HCT116 (cell line): ENCODE results near the gene MAP3K7CL. TPM values are rescaled to one million over a fixed set of nuclear protein-coding genes. Genes with fewer than 3 reads are reported as not detected.

Experiments used
- ATAC-seq: fragments of 200-7000 bp; cut with Tn5 transposase; 2 replicates; pipeline ENCODE4 v1.9.1; 2020; ENCODE audit warnings: mild to moderate bottlenecking, moderate library complexity
- BruUV-seq: library from RNA; stranded (reverse); fragments of 400-500 nt; replicated peaks from 2 replicates; lab custom pipeline; 2021; lab: Mats Ljungman, UMichigan
- CTCF ChIA-PET: fragments of 300-600 bp; sonication (Branson Sonifier 250); formaldehyde crosslinking; loops from one replicate; lab custom pipeline; 2021; ENCODE audit warnings: antibody characterized with exemption; lab: Charles Lee
- POLR2A ChIA-PET: fragments of 300-600, 350-600 bp; sonication (Branson Sonifier 250); formaldehyde crosslinking; loops from one replicate; lab custom pipeline; 2021; ENCODE audit warnings: antibody characterized with exemption; lab: Charles Lee
- RAD21 ChIA-PET, 2 experiments: fragments of 300-600 bp; sonication (Branson Sonifier 250); formaldehyde crosslinking; loops; one replicate each; lab custom pipeline; 2023; ENCODE audit warnings: low total read pairs in 2 of 2; ENCODE audit not compliant: uncharacterized antibody in 2 of 2, unreplicated experiment in 2 of 2, low non-redundant PET in 1 of 2; lab: Charles Lee
- DNase-seq: peaks from one replicate; pipeline ENCODE4 v3.0.0-alpha.2; 2010; ENCODE audit warnings: low read depth, low spot score
- H2AFZ ChIP-seq: fragments of 200-600 bp; shearing (Covaris generic), sonication (generic); 2 replicates; pipeline ENCODE4 v1.6.1; 2017; ENCODE audit warnings: low read depth, mixed run types, mixed read lengths, antibody characterized with exemption, low read length; ENCODE audit not compliant: poor library complexity, severe bottlenecking
- H3K27ac ChIP-seq: 2 replicates; pipeline ENCODE4 v1.5.1; 2012; ENCODE audit warnings: low read depth, low read length
- H3K27me3 ChIP-seq: fragments of 200-600 bp; sonication (generic); 2 replicates; pipeline ENCODE4 v1.6.1; 2016; ENCODE audit warnings: mixed run types, low read length, mixed read lengths; ENCODE audit not compliant: insufficient read depth
- H3K36me3 ChIP-seq, 2 experiments: fragments of 200-500 bp in 1 of 2; fragments of 200-600 bp in 1 of 2; sonication (Bioruptor generic) in 1 of 2; sonication (generic) in 1 of 2; 2 replicates each; pipeline versions ENCODE4 v1.5.1 to v1.6.1; 2014 to 2016; ENCODE audit warnings: low read length in 2 of 2, inconsistent platforms in 1 of 2, mixed read lengths in 1 of 2, mixed run types in 1 of 2; ENCODE audit not compliant: insufficient read depth in 2 of 2, control insufficient read depth in 1 of 2
- H3K4me1 ChIP-seq, 2 experiments: fragments of 200-600 bp in 1 of 2; sonication (generic) in 1 of 2; 2 replicates each; pipeline versions ENCODE4 v1.5.1 to v1.6.1; 2012 to 2017; ENCODE audit warnings: low read length in 2 of 2, inconsistent platforms in 1 of 2, mild to moderate bottlenecking in 1 of 2, mixed read lengths in 1 of 2, mixed run types in 1 of 2, moderate library complexity in 1 of 2; ENCODE audit not compliant: insufficient read depth in 2 of 2, control insufficient read depth in 1 of 2
- H3K4me2 ChIP-seq: fragments of 200-600 bp; sonication (generic); 2 replicates; pipeline ENCODE4 v1.6.1; 2017; ENCODE audit warnings: mixed run types, low read length, mixed read lengths
- H3K4me3 ChIP-seq, 2 experiments: fragments of 200-600 bp in 1 of 2; sonication (generic) in 1 of 2; replicated peaks in 1 of 2; 2 replicates each; pipeline ENCODE4 v1.5.1; 2011 to 2016; ENCODE audit warnings: low read length in 2 of 2, control low read depth in 1 of 2, low read depth in 1 of 2, mild to moderate bottlenecking in 1 of 2, mixed read lengths in 1 of 2, mixed run types in 1 of 2
- H3K79me2 ChIP-seq: fragments of 200-600 bp; sonication (generic); 2 replicates; pipeline ENCODE4 v1.6.1; 2017; ENCODE audit warnings: mild to moderate bottlenecking, mixed run types, low read length, moderate library complexity, mixed read lengths; ENCODE audit not compliant: insufficient read depth
- H3K9ac ChIP-seq: fragments of 200-600 bp; sonication (generic); 2 replicates; pipeline ENCODE4 v1.6.1; 2016; ENCODE audit warnings: low read length, mixed read lengths
- H3K9me2 ChIP-seq: fragments of 200-600 bp; sonication (generic), shearing (Covaris generic); 2 replicates; pipeline ENCODE4 v1.6.1; 2017; ENCODE audit warnings: mixed run types, mild to moderate bottlenecking, moderate library complexity; ENCODE audit not compliant: insufficient read depth
- H3K9me3 ChIP-seq, 2 experiments: fragments of 200-500 bp in 1 of 2; fragments of 200-600 bp in 1 of 2; sonication (Bioruptor generic) in 1 of 2; sonication (generic) in 1 of 2; 2 replicates each; pipeline ENCODE4 v1.6.1; 2014 to 2017; ENCODE audit warnings: low read length in 2 of 2, mixed read lengths in 2 of 2, inconsistent platforms in 1 of 2, low read depth in 1 of 2, mild to moderate bottlenecking in 1 of 2, mixed run types in 1 of 2, moderate library complexity in 1 of 2; ENCODE audit not compliant: control insufficient read depth in 1 of 2, insufficient read depth in 1 of 2
- H4K20me1 ChIP-seq: fragments of 200-600 bp; sonication (generic), shearing (Covaris generic); 2 replicates; pipeline ENCODE4 v1.6.1; 2017; ENCODE audit warnings: mixed run types, mild to moderate bottlenecking, moderate library complexity; ENCODE audit not compliant: insufficient read depth
- ATF3 ChIP-seq: IDR thresholded peaks from 2 replicates; pipeline ENCODE4 v1.6.1; 2012
- CBX3 ChIP-seq: IDR thresholded peaks from 2 replicates; pipeline ENCODE4 v1.6.1; 2012; ENCODE audit warnings: low read depth
- EGR1 ChIP-seq: IDR thresholded peaks from 2 replicates; pipeline ENCODE4 v1.6.1; 2012; ENCODE audit warnings: low read depth
- ELF1 ChIP-seq: IDR thresholded peaks from 2 replicates; pipeline ENCODE4 v1.6.1; 2012; ENCODE audit warnings: low read depth, borderline replicate concordance
- JUND ChIP-seq: IDR thresholded peaks from 2 replicates; pipeline ENCODE4 v1.6.1; 2012
- RAD21 ChIP-seq: IDR thresholded peaks from 2 replicates; pipeline ENCODE4 v1.6.1; 2012; ENCODE audit warnings: low read depth, mild to moderate bottlenecking
- SIN3A ChIP-seq: IDR thresholded peaks from 2 replicates; pipeline ENCODE4 v1.6.1; 2012; ENCODE audit warnings: low read depth
- SRF ChIP-seq: IDR thresholded peaks from 2 replicates; pipeline ENCODE4 v1.6.1; 2012; ENCODE audit warnings: low read depth
- TCF7L2 ChIP-seq: IDR thresholded peaks from 2 replicates; pipeline ENCODE4 v1.7.0; 2011; ENCODE audit warnings: borderline replicate concordance, inconsistent platforms; ENCODE audit not compliant: insufficient read depth, insufficient read length; ENCODE audit errors: extremely low read depth
- ZBTB33 ChIP-seq: IDR thresholded peaks from 2 replicates; pipeline ENCODE4 v1.6.1; 2011; ENCODE audit warnings: mild to moderate bottlenecking, low read length, moderate library complexity; ENCODE audit not compliant: insufficient replicate concordance; ENCODE audit errors: extremely low read depth
- ZNF274 ChIP-seq: fragments of 200-500 bp; sonication (Bioruptor generic); IDR thresholded peaks from 2 replicates; pipeline ENCODE4 v1.6.1; 2014; ENCODE audit warnings: mild to moderate bottlenecking, low read depth, low read length, inconsistent platforms
- intact Hi-C: fragments of 100-400 bp; cut with micrococcal nuclease; formaldehyde crosslinking; loops from 2 replicates; pipeline ENCODE4 v1.10.0; 2022
- total RNA-seq: library from RNA; stranded (reverse); gene quantifications from one replicate; pipeline ENCODE4 v1.2.1, GENCODE V29; 2021; ENCODE audit not compliant: unreplicated experiment
- TF ChIP-seq, protein P1 (sequence below), 3 experiments: fragments of 200-600 bp in 1 of 3; sonication (generic) in 1 of 3; IDR thresholded peaks in 2 of 3; conservative IDR thresholded peaks in 1 of 3; 2 replicates each; pipeline ENCODE4 v1.5.1; 2012 to 2017; ENCODE audit warnings: low read depth in 2 of 3, low read length in 2 of 3, antibody characterized with exemption in 1 of 3, borderline replicate concordance in 1 of 3, control low read depth in 1 of 3, mild to moderate bottlenecking in 1 of 3, mixed read lengths in 1 of 3, mixed run types in 1 of 3, moderate library complexity in 1 of 3; ENCODE audit not compliant: insufficient read depth in 1 of 3

Gene MAP3K7CL
- total RNA-seq, 1 experiment from 2014 or later, result 0.57 TPM

DNA sequence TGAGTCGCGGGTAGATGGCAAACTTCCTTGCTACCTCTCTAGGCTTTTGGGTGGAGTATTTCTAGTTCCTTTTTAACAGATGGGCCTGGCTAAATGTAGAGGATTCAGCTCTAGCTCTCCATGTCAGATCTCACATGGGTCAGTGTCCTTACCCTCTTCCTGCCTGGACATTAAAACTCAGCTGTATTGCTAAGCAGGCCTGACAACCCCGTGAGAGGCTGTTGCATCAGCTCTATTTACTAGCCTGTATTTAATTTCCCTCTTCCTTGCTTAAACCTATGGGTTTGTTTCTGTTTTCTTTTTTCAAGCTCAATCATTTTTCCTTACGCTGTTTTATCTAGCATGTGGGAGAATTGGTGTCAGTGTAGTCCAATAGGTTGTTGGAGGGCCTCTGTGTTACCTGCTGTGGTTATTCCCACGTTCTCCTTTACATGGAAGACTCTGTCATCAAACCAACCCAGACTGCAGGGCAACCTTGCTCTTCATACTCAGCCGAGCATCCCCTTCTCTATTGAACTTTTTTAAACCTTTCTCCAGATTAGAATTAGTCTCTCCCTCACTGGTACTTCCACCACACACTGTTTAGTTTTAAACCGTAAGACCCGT lies 88.8 kb downstream of the MAP3K7CL start:
- POLR2A ChIA-PET, result no interaction called here
- Histone ChIP-seq H3K9me2 (no peaks in the 10 kb centered on the region), H3K79me2 (no peaks in the 10 kb centered on the region), H3K4me2 (no peak overlapping the region), H3K4me3 (no peak overlapping the region), H3K27ac (no peak overlapping the region), H3K4me1 (peaks cover 0 to 11% of the 10 kb centered on the region in 2 experiments; a peak in 1 of 4 replicates), H3K36me3 (no peaks in the 10 kb centered on the region), H3K9me3 (no peaks in the 10 kb centered on the region), H4K20me1 (no peaks in the 10 kb centered on the region), H3K9ac (no peak overlapping the region), H3K27me3 (no peaks in the 10 kb centered on the region), H2AFZ (no peak overlapping the region)
- no TSS peak for BruUV-seq
- CTCF ChIA-PET, result interaction anchor here (0.8 kb wide), 1 partner anchor 23 kb away, joined by 3 read pairs; no protein-coding TSS in a partner anchor
- intact Hi-C loops, result no loop called here
- no peak for TF ChIP-seq TCF7L2
- ATAC-seq (no peak), DNase-seq (no peak)
- RAD21 ChIA-PET, result no interaction called here

DNA sequence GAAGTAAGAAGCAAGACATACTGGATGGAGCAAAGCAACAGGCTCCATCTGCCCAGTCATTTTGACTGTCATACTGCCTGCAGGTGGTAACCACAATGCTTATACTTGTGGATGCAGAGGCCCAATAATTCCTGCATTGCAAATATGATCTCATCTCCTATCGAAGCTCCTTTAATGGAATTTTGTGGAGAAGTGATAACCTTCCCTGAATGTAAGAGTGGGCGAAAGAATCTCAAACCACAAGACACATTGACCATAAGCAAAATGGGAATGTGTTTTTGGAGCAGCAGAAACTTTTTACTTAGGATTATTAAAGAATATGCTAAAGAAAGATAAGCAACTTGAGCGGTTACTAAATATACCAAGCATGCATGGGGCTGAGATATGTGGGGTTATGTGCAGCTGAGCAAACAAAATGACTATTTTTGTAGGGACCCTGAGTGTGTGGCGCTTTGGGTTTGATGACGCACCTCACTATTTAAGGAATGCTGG lies 90.9 kb downstream of the MAP3K7CL start:
- BruUV-seq, result no TSS peak
- no peaks in the 10 kb centered on the region for H3K27me3 ChIP-seq
- H3K9me3 ChIP-seq, result no peaks in the 10 kb centered on the region
- no peaks in the 10 kb centered on the region for H3K79me2 ChIP-seq
- POLR2A ChIA-PET, result no interaction called here
- intact Hi-C loops, result no loop called here
- no peak for ATAC-seq
- no peak for DNase-seq
- H3K27ac ChIP-seq, result no peak overlapping the region
- no peaks in the 10 kb centered on the region for H3K9me2 ChIP-seq
- no peak overlapping the region for H3K4me2 ChIP-seq
- no peak overlapping the region for H3K9ac ChIP-seq
- RAD21 ChIA-PET, result no interaction called here
- no peaks in the 10 kb centered on the region for H4K20me1 ChIP-seq
- no peak overlapping the region for H2AFZ ChIP-seq
- H3K4me3 ChIP-seq, result no peak overlapping the region
- H3K4me1 ChIP-seq, result peaks cover 0 to 11% of the 10 kb centered on the region in 2 experiments; a peak in 1 of 4 replicates
- CTCF ChIA-PET, result no interaction called here
- no peaks in the 10 kb centered on the region for H3K36me3 ChIP-seq
- no peak for TF ChIP-seq SIN3A
- TF ChIP-seq RAD21, result no peak
- TF ChIP-seq, protein P1, sequence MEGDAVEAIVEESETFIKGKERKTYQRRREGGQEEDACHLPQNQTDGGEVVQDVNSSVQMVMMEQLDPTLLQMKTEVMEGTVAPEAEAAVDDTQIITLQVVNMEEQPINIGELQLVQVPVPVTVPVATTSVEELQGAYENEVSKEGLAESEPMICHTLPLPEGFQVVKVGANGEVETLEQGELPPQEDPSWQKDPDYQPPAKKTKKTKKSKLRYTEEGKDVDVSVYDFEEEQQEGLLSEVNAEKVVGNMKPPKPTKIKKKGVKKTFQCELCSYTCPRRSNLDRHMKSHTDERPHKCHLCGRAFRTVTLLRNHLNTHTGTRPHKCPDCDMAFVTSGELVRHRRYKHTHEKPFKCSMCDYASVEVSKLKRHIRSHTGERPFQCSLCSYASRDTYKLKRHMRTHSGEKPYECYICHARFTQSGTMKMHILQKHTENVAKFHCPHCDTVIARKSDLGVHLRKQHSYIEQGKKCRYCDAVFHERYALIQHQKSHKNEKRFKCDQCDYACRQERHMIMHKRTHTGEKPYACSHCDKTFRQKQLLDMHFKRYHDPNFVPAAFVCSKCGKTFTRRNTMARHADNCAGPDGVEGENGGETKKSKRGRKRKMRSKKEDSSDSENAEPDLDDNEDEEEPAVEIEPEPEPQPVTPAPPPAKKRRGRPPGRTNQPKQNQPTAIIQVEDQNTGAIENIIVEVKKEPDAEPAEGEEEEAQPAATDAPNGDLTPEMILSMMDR (IDR thresholded peaks at IDR 0.05 in 2 of 3, conservative IDR thresholded peaks at IDR 0.05 in 1 of 3; ENCODE audit: borderline replicate concordance in 1 of 3, insufficient read depth in 1 of 3, low read depth in 2 of 3, low read length in 2 of 3), result no peak
- no peak for TF ChIP-seq EGR1
- no peak for TF ChIP-seq ELF1
- TF ChIP-seq ATF3, result no peak
- TF ChIP-seq ZBTB33, result no peak
- no peak for TF ChIP-seq JUND
- TF ChIP-seq ZNF274, result no peak
- no peak for TF ChIP-seq CBX3
- TF ChIP-seq TCF7L2, result no peak
- no peak for TF ChIP-seq SRF
